Left forelimb (tissue), 1 donor: ENCODE measurements around the gene CCDC172.
"Not testable (repeated sequence)": the region's sequence is repeated elsewhere in the genome, so short reads cannot be mapped to it uniquely, and the experiment has no call there.

Experiments used
- DNase-seq: peaks from one replicate; pipeline ENCODE4 v3.0.0-alpha.2; 2018; ENCODE audit warnings: low spot score

CCDC172 gene

GRCh38 chr10:116336866-116337265 is 12.6 kb downstream of the CCDC172 start:
- no peak for DNase-seq

- no peak for DNase-seq
Observed at GRCh38 chr10:116352125-116352524, 27.9 kb downstream of the CCDC172 start.

GRCh38 chr10:116353817-116354216 is 29.6 kb downstream of the CCDC172 start:
- no peak for DNase-seq

- no peak for DNase-seq
Observed at GRCh38 chr10:116355341-116355740, 31.1 kb downstream of the CCDC172 start.

GRCh38 chr10:116356833-116357232 is 32.6 kb downstream of the CCDC172 start:
- DNase-seq, result no peak

GRCh38 chr10:116364868-116365267 is 40.6 kb downstream of the CCDC172 start:
- DNase-seq, result no peak

- DNase-seq, result no peak
Observed at GRCh38 chr10:116371737-116372136, 47.5 kb downstream of the CCDC172 start.

- no peak for DNase-seq
Observed at GRCh38 chr10:116382290-116382689, 58.0 kb downstream of the CCDC172 start.

GRCh38 chr10:116385311-116385710 is 61.1 kb downstream of the CCDC172 start:
- DNase-seq, result no peak

- DNase-seq, result no peak
Observed at GRCh38 chr10:116385994-116386809, 62.0 kb downstream of the CCDC172 start.

GRCh38 chr10:116393246-116393831 is 69.1 kb downstream of the CCDC172 start:
- not testable (repeated sequence) for DNase-seq

- DNase-seq, result no peak
Observed at GRCh38 chr10:116395223-116395985, 71.2 kb downstream of the CCDC172 start.

GRCh38 chr10:116398224-116398623 is 74.0 kb downstream of the CCDC172 start:
- no peak for DNase-seq

GRCh38 chr10:116402858-116403257 is 78.6 kb downstream of the CCDC172 start:
- no peak for DNase-seq

GRCh38 chr10:116403740-116404250 is 79.5 kb downstream of the CCDC172 start:
- no peak for DNase-seq

- DNase-seq, result no peak
Observed at GRCh38 chr10:116408719-116409118, 84.5 kb downstream of the CCDC172 start.

- DNase-seq, result no peak
Observed at GRCh38 chr10:116410351-116410750, 86.1 kb downstream of the CCDC172 start.

GRCh38 chr10:116417821-116418220 is 93.6 kb downstream of the CCDC172 start:
- DNase-seq, result no peak

GRCh38 chr10:116418389-116418788 is 94.1 kb downstream of the CCDC172 start:
- DNase-seq, result no peak

GRCh38 chr10:116421815-116422214 is 97.6 kb downstream of the CCDC172 start:
- DNase-seq, result no peak

- DNase-seq, result no peak
Observed at GRCh38 chr10:116427671-116428070, 103.4 kb downstream of the CCDC172 start, which contains the start of gene PNLIPRP3. TSS of gene PNLIPRP3 (plus strand) at chr10:116427847. CDS start at chr10:116428013, 166 bp downstream.

- no peak for DNase-seq
Observed at GRCh38 chr10:116429288-116429977, 105.2 kb downstream of the CCDC172 start.
